ENCODE measurements around the gene MTMR12. TPM values are rescaled to one million over a fixed set of nuclear protein-coding genes. Genes with fewer than 3 reads are reported as not detected.
"Not testable (repeated sequence)": the region's sequence is repeated elsewhere in the genome, so short reads cannot be mapped to it uniquely, and the experiment has no call there.

MTMR12 gene
- total RNA-seq, 1 donor = 17.1 TPM

DNA sequence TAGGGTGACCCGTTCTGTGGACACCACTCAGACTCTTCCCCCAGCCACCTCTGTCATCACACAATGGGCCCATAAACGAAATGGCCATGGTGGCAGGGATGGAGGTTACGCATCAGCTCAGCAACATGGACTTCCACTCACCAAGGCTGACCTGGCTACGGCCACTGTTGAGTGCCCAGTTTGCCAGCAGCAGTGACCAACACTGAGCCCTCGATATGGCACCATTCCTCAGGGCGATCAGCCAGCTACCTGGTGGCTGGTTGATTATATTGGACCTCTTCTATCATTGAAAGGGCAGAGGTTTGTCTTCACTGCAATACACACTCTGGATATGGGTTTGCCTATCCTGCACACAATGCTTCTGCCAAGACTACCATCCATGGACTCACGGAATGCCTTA lies 21.1 kb downstream of the MTMR12 start:
- H3K4me3 ChIP-seq (ENCODE audit: low read depth, low read length) = no peak overlapping the region
- no peak for DNase-seq (ENCODE audit: low read depth)
- TF ChIP-seq, protein P1, sequence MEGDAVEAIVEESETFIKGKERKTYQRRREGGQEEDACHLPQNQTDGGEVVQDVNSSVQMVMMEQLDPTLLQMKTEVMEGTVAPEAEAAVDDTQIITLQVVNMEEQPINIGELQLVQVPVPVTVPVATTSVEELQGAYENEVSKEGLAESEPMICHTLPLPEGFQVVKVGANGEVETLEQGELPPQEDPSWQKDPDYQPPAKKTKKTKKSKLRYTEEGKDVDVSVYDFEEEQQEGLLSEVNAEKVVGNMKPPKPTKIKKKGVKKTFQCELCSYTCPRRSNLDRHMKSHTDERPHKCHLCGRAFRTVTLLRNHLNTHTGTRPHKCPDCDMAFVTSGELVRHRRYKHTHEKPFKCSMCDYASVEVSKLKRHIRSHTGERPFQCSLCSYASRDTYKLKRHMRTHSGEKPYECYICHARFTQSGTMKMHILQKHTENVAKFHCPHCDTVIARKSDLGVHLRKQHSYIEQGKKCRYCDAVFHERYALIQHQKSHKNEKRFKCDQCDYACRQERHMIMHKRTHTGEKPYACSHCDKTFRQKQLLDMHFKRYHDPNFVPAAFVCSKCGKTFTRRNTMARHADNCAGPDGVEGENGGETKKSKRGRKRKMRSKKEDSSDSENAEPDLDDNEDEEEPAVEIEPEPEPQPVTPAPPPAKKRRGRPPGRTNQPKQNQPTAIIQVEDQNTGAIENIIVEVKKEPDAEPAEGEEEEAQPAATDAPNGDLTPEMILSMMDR (IDR thresholded peaks at IDR 0.05; ENCODE audit: insufficient read depth, low read length) = no peak

- TF ChIP-seq, protein P1 (IDR thresholded peaks at IDR 0.05; ENCODE audit: insufficient read depth, low read length) = no peak
- DNase-seq (ENCODE audit: low read depth) = no peak
- H3K4me3 ChIP-seq (ENCODE audit: low read depth, low read length) = no peak overlapping the region
Observed at GRCh38 chr5:32290922-32291321, 21.8 kb downstream of the MTMR12 start.

DNA sequence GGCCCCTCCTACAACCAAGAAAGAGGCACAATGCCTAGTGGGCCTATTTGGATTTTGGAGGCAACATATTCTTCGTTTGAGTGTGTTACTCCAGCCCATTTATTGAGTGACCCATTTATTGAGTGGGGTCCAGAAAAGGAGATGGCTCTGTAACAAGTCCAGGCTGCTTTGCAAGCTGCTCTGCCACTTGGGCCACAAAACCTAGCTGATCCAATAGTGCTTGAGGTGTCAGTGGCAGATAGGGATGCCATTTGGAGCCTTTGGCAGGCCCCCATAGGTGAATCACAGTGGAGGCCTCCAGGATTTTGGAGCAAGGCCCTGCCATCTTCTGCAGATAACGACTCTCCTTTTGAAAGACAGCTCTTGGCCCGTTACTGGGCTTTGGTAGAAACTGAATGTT lies 22.2 kb downstream of the MTMR12 start:
- DNase-seq (ENCODE audit: low read depth) = not testable (repeated sequence)

GRCh38 chr5:32289986-32290385 lies 22.8 kb downstream of the MTMR12 start:
- not testable (repeated sequence) for H3K4me3 ChIP-seq (ENCODE audit: low read depth, low read length); DNase-seq (ENCODE audit: low read depth)

More for the DNA sequence above, 22.2 kb downstream of the MTMR12 start:
- H3K4me3 ChIP-seq (ENCODE audit: low read depth, low read length) = not testable (repeated sequence)

- H3K4me3 ChIP-seq (ENCODE audit: low read depth, low read length); DNase-seq (ENCODE audit: low read depth): not testable (repeated sequence)
Observed at GRCh38 chr5:32288135-32288534, 24.6 kb downstream of the MTMR12 start.

DNA sequence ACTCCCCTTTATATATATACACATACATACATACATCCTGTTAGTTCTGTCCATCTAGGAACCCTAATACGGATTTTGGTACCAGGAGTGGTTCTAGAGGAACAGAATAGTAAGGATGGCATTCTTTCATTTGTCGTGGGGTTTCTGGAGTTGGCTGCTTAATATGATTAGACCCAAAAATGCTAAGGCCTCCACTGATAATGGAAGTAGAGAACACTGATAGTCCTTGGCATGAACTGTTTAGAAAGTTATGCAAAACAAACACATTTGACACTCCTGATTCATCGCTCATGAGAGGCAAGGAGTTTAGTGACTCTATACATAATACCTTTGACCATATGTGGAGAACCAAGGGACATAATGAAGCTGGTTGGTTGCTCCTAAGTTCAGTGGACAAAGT lies 25.2 kb downstream of the MTMR12 start:
- not testable (repeated sequence) for DNase-seq (ENCODE audit: low read depth)

DNA sequence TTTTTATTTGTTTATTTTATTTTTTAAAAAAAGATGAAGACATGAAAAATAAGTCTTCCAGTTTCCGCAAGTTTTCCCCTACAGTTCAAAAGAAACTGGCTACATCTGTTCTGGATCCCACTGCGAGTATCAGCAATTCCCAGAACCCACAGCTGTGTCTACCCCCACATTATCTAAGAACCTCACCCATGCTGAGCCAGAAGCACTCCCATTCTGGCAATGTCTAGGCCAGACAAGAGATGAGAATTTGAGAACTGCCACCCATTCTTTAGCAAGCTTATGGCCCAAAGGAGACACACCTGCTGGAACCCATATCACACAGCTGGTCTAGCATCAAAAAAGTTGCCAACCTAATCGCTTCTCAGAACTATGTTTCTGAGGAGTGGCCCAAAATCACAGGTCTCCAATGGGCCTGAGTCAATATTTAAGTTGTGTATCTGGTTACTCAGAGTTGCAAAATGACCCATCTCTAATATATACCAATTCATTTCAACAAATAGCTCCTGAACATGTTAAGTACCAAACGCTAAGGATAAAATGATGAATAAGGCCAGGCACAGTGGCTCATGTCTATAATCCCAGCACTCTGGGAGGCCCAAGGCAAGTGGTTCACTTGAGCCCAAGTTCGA lies 27.1 kb downstream of the MTMR12 start:
- DNase-seq (ENCODE audit: low read depth) = no peak
- H3K4me3 ChIP-seq (ENCODE audit: low read depth, low read length) = no peak overlapping the region
- TF ChIP-seq, protein P1 (IDR thresholded peaks at IDR 0.05; ENCODE audit: insufficient read depth, low read length) = no peak

More for the DNA sequence above, 25.2 kb downstream of the MTMR12 start:
- not testable (repeated sequence) for H3K4me3 ChIP-seq (ENCODE audit: low read depth, low read length)

- peak; percentile 60 for DNase-seq (ENCODE audit: low read depth)
- TF ChIP-seq, protein P1 (IDR thresholded peaks at IDR 0.05; ENCODE audit: insufficient read depth, low read length) = no peak
- no peak overlapping the region for H3K4me3 ChIP-seq (ENCODE audit: low read depth, low read length)
Observed at GRCh38 chr5:32283539-32284377, 29.0 kb downstream of the MTMR12 start.

DNA sequence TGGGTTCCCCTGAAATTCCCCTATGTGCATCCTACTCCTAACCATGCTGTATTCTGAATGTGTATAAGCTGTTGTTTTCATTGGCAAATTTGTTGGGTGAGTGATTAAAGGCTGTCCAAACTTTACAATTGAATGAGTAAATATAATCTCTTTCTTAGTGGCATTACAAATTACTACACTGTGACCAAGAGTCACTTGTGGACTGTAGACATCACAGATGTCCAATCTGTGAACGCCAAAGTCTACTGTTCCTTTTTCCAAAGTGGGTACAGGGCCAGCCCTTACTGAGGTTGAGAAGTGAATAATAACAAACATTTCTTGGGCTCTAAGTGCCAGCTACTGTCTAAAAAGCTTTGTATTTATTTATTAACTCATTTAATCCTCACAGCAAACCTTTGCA lies 29.7 kb downstream of the MTMR12 start:
- no peak for DNase-seq (ENCODE audit: low read depth)
- TF ChIP-seq, protein P1 (IDR thresholded peaks at IDR 0.05; ENCODE audit: insufficient read depth, low read length) = no peak
- H3K4me3 ChIP-seq (ENCODE audit: low read depth, low read length) = no peak overlapping the region

Data from fibroblast of the aortic adventitia (primary cell).